Stimulated activated CD4-positive, alpha-beta T cell treated with anti-CD3 and anti-CD28 coated beads, Interleukin-15, amount 100 ng/mL, for 48 hours (primary cell): Measurements from ENCODE around the gene LIF.

Experiments used
- DNase-seq, 2 donors: peaks; one replicate each; pipeline ENCODE4 v3.0.0-alpha.2; 2020; ENCODE audit warnings: low read depth in 2 of 2

Gene LIF

DNA sequence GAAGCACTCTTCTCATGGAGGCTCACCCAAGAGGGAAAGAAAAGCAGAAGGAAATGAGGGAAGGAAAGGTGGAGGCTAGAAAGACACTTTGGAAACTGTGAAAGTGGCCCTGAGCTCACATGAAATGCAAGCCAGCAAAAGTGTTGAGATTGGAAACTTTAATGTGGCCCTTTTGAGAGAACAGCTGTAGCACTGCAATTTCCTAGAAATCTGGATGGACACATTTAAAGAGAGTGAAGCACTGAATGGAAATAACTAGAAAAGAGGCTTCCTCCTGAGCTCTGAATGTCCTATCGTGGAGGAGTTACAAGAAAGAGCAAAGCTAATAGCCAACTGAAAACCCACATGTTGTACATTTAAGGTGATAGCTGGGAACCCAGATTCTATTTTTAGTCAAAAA lies 56.0 kb downstream of the LIF start:
- DNase-seq = no peak
